OCI-LY7 (cell line): Measurements from ENCODE around the gene NCAM1. TPM values are rescaled to one million over a fixed set of nuclear protein-coding genes. Genes with fewer than 3 reads are reported as not detected.

ENCODE experiments used
- BruUV-seq: library from RNA; stranded (reverse); fragments of 400-500 nt; replicated peaks from 2 replicates; lab custom pipeline; 2021; lab: Mats Ljungman, UMichigan
- CTCF ChIA-PET: fragments of 300-600 bp; sonication (Branson Sonifier 250); formaldehyde crosslinking; loops from one replicate; lab custom pipeline; 2022; ENCODE audit warnings: antibody characterized with exemption; ENCODE audit not compliant: unreplicated experiment; lab: Charles Lee
- POLR2A ChIA-PET: fragments of 300-600 bp; sonication (Branson Sonifier 250); formaldehyde crosslinking; loops from one replicate; lab custom pipeline; 2022; ENCODE audit warnings: antibody characterized with exemption; lab: Charles Lee
- DNase-seq: peaks from one replicate; pipeline ENCODE4 v3.0.0-alpha.2; 2015; ENCODE audit warnings: low spot score
- H2AFZ ChIP-seq: fragments of 200-600 bp; sonication (generic), shearing (Covaris generic); 2 replicates; pipeline ENCODE4 v1.6.1; 2014; ENCODE audit warnings: mild to moderate bottlenecking, antibody characterized with exemption, low read length, moderate library complexity
- H3K27ac ChIP-seq: fragments of 200-600 bp; sonication (generic); 2 replicates; pipeline ENCODE4 v1.5.1; 2014; ENCODE audit warnings: mixed run types, low read depth, mild to moderate bottlenecking, moderate library complexity, low read length, inconsistent platforms; ENCODE audit not compliant: poor library complexity, severe bottlenecking
- H3K36me3 ChIP-seq: fragments of 200-600 bp; sonication (generic); 2 replicates; pipeline ENCODE4 v1.6.1; 2014; ENCODE audit warnings: mild to moderate bottlenecking, antibody characterized with exemption, low read length, moderate library complexity, mixed read lengths; ENCODE audit not compliant: insufficient read depth
- H3K4me1 ChIP-seq: fragments of 200-600 bp; sonication (generic); 2 replicates; pipeline ENCODE4 v1.5.1; 2014; ENCODE audit warnings: mild to moderate bottlenecking, low read length; ENCODE audit not compliant: insufficient read depth, poor library complexity, severe bottlenecking
- H3K4me2 ChIP-seq: fragments of 200-600 bp; sonication (generic); 2 replicates; pipeline ENCODE4 v1.6.1; 2014; ENCODE audit warnings: mild to moderate bottlenecking, low read length
- H3K4me3 ChIP-seq: fragments of 200-600 bp; sonication (generic); 2 replicates; pipeline ENCODE4 v1.5.1; 2014; ENCODE audit warnings: mild to moderate bottlenecking, low read depth, low read length; ENCODE audit not compliant: poor library complexity, severe bottlenecking
- H3K79me2 ChIP-seq: fragments of 200-600 bp; sonication (generic); 2 replicates; pipeline ENCODE4 v1.6.1; 2016; ENCODE audit warnings: low read depth, mild to moderate bottlenecking, low read length, moderate library complexity, mixed read lengths; ENCODE audit not compliant: insufficient read depth
- H3K9me2 ChIP-seq: fragments of 200-600 bp; sonication (generic); 2 replicates; pipeline ENCODE4 v1.6.1; 2016; ENCODE audit warnings: mild to moderate bottlenecking, low read length, mixed read lengths; ENCODE audit not compliant: insufficient read depth
- H3K9me3 ChIP-seq: fragments of 200-600 bp; sonication (generic); 2 replicates; pipeline ENCODE4 v1.6.1; 2014; ENCODE audit warnings: mild to moderate bottlenecking, mixed run types, low read length, mixed read lengths
- H4K20me1 ChIP-seq: fragments of 200-600 bp; sonication (generic); 2 replicates; pipeline ENCODE4 v1.6.1; 2014; ENCODE audit warnings: mild to moderate bottlenecking, antibody characterized with exemption, low read length, moderate library complexity, mixed read lengths; ENCODE audit not compliant: insufficient read depth
- EZH2phosphoT487 ChIP-seq: fragments of 200-600 bp; sonication (generic); IDR thresholded peaks from 2 replicates; pipeline ENCODE4 v1.6.1; 2018; ENCODE audit warnings: low read depth, borderline replicate concordance, mild to moderate bottlenecking, mixed run types, antibody characterized with exemption, low read length, moderate library complexity, mixed read lengths
- intact Hi-C: fragments of 100-400 bp; cut with micrococcal nuclease; formaldehyde crosslinking; loops from one replicate; pipeline ENCODE4 v1.10.0; 2022; ENCODE audit not compliant: unreplicated experiment
- total RNA-seq, 2 experiments: library from RNA; depleted of rRNA in 1 of 2; stranded (reverse); fragments of >200 nt in 1 of 2; shearing (Covaris generic) in 1 of 2; gene quantifications; 2 replicates each; pipeline ENCODE4 v1.2.3, GENCODE V29; 2014 to 2022
- TF ChIP-seq, protein P1 (sequence below): fragments of 200-600 bp; sonication (generic); conservative IDR thresholded peaks from 2 replicates; pipeline ENCODE4 v1.5.1; 2014; ENCODE audit warnings: mild to moderate bottlenecking, antibody characterized with exemption, low read length, moderate library complexity, mixed read lengths

Gene NCAM1
- total RNA-seq, 2 experiments from 2014 or later, result not detected

DNA sequence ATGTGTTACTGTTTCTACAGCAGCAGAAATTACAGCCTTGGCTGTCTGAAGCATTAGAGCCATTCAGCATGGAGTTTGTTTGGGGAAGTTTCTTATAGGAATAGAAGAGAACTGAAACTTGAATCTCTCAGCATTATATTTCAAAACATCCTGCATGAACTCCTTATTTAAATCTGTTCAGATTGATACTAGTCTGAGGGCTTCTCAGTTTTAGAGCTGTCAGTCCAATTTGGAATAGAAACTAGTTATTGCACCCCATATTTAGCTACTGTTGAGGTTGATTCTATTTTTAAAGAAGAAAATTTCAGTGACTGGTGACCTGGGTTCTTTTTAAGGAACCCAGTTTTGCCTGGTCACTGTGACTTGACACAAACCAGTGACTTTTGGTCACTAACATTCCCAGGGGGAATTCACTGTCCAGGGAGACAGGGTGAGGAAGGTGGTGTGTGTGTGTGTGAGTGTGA, 227.2 kb downstream of the NCAM1 start:
- Histone ChIP-seq H3K79me2 (no peaks in the 10 kb centered on the region), H3K9me2 (no peaks in the 10 kb centered on the region), H3K36me3 (no peaks in the 10 kb centered on the region), H2AFZ (no peak overlapping the region), H3K4me1 (no peaks in the 10 kb centered on the region), H3K4me2 (no peak overlapping the region), H4K20me1 (no peaks in the 10 kb centered on the region), H3K9me3 (no peaks in the 10 kb centered on the region), H3K4me3 (no peak overlapping the region), H3K27ac (no peak overlapping the region)
- intact Hi-C loops, result no loop called here
- TF ChIP-seq, protein P1, sequence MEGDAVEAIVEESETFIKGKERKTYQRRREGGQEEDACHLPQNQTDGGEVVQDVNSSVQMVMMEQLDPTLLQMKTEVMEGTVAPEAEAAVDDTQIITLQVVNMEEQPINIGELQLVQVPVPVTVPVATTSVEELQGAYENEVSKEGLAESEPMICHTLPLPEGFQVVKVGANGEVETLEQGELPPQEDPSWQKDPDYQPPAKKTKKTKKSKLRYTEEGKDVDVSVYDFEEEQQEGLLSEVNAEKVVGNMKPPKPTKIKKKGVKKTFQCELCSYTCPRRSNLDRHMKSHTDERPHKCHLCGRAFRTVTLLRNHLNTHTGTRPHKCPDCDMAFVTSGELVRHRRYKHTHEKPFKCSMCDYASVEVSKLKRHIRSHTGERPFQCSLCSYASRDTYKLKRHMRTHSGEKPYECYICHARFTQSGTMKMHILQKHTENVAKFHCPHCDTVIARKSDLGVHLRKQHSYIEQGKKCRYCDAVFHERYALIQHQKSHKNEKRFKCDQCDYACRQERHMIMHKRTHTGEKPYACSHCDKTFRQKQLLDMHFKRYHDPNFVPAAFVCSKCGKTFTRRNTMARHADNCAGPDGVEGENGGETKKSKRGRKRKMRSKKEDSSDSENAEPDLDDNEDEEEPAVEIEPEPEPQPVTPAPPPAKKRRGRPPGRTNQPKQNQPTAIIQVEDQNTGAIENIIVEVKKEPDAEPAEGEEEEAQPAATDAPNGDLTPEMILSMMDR, result no peak
- no peak for TF ChIP-seq EZH2phosphoT487
- ChIA-PET POLR2A (no interaction called here), CTCF (no interaction called here)
- no peak for DNase-seq
- BruUV-seq, result no TSS peak

DNA sequence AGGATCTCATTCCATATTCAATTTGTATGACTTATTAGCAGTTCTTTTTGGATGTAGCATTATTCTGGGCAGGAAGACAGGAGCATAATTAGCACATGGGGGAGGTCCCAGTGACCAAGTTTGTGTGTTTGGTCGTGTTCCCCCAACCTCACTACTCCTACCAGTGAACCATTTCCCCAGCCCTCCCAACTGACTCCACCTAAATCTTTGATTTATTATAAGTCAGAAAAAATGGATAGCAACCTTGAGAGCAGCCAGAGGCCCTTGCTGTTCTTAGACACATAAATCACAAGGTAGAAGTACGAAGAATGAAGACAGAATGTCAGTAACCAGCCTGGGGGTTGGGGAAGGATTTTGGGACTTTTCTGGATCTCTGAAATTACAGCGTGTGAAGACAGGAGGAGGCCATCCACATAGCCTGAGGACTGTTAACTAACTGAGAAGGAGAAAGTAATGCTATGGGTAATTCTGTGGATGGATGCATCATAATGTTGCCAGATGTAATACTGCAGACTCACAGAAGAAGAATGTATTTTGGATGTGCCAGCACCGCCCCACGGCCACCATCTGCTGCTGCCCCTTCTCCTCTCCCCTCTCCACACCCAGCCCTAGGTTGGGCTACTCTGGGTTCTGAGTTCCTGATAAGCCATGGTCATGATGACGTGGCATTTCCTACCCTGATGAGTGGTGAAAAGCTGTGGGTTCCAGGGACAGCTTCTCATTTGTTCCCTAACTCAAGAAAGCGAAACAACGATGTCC, 228.9 kb downstream of the NCAM1 start:
- ChIA-PET CTCF (no interaction called here), POLR2A (no interaction called here)
- no peaks in the 10 kb centered on the region for H3K9me2 ChIP-seq
- no peak for TF ChIP-seq EZH2phosphoT487
- TF ChIP-seq, protein P1, result no peak
- no peak overlapping the region for H3K4me2 ChIP-seq
- intact Hi-C loops, result no loop called here
- no peak overlapping the region for H2AFZ ChIP-seq
- H3K79me2 ChIP-seq, result no peaks in the 10 kb centered on the region
- no TSS peak for BruUV-seq
- H3K4me1 ChIP-seq, result no peaks in the 10 kb centered on the region
- H3K9me3 ChIP-seq, result no peaks in the 10 kb centered on the region
- no peaks in the 10 kb centered on the region for H3K36me3 ChIP-seq
- H3K27ac ChIP-seq, result no peak overlapping the region
- DNase-seq, result no peak
- no peak overlapping the region for H3K4me3 ChIP-seq
- H4K20me1 ChIP-seq, result no peaks in the 10 kb centered on the region
